K562 (cell line): ENCODE data around the gene RRAGD. TPM values are rescaled to one million over a fixed set of nuclear protein-coding genes. Genes with fewer than 3 reads are reported as not detected.

Source experiments
- ADNP ChIP-seq: fragments of 200-800 bp; sonication (Bioruptor generic); IDR thresholded peaks from 2 replicates; pipeline ENCODE4 v1.6.1; 2016; ENCODE audit warnings: missing genetic modification characterization, missing compliant biosample characterization
- DDX20 ChIP-seq: fragments of 450-650 bp; IDR thresholded peaks from 2 replicates; pipeline ENCODE4 v1.6.1; 2016; ENCODE audit warnings: missing genetic modification characterization, low read depth, mild to moderate bottlenecking, missing compliant biosample characterization, moderate library complexity
- GABPA ChIP-seq: fragments of 200-800 bp; sonication (Bioruptor generic); conservative IDR thresholded peaks from 2 replicates; pipeline ENCODE4 v1.6.1; 2016; ENCODE audit warnings: low read depth, missing genetic modification characterization, missing compliant biosample characterization
- RAD51 ChIP-seq: fragments of 450-650 bp; IDR thresholded peaks from 2 replicates; pipeline ENCODE4 v1.7.1; 2016; ENCODE audit warnings: low read depth, mild to moderate bottlenecking, borderline replicate concordance
- RB1 ChIP-seq: fragments of 450-650 bp; IDR thresholded peaks from 2 replicates; pipeline ENCODE4 v1.6.1; 2017; ENCODE audit warnings: low read depth, mild to moderate bottlenecking
- STAG1 ChIP-seq: sonication (generic); formaldehyde crosslinking; IDR thresholded peaks from 2 replicates; pipeline ENCODE4 v1.5.0; 2020; ENCODE audit warnings: missing genetic modification reagents, borderline replicate concordance
- ZBTB11 ChIP-seq, 3 experiments: fragments of 200-800 bp in 1 of 3; fragments of 250-450 bp in 1 of 3; fragments of 450-650 bp in 1 of 3; sonication (Bioruptor Pico) in 1 of 3; sonication (Bioruptor generic) in 1 of 3; formaldehyde crosslinking in 1 of 3; IDR thresholded peaks; 2 replicates each; pipeline versions ENCODE4 v1.6.1 to v1.8.0; 2016 to 2022; ENCODE audit warnings: mild to moderate bottlenecking in 2 of 3, missing genetic modification characterization in 2 of 3, missing compliant biosample characterization in 1 of 3, moderate library complexity in 1 of 3
- ZNF511 ChIP-seq: sonication (generic); formaldehyde crosslinking; IDR thresholded peaks from 2 replicates; pipeline ENCODE4 v1.8.0; 2022; ENCODE audit warnings: mild to moderate bottlenecking, missing genetic modification reagents
- ZNF57 ChIP-seq: fragments of 450-650 bp; formaldehyde crosslinking; IDR thresholded peaks from 2 replicates; pipeline ENCODE4 v1.4.0; 2020; ENCODE audit warnings: mild to moderate bottlenecking, moderate library complexity
- polyA plus RNA-seq, 8 experiments: library from polyadenylated mRNA; depleted of rRNA in 4 of 8; stranded (reverse) in 5 of 8; unstranded in 3 of 8; fragments of >200 nt; fragmentation: Nextera tagmentation in 2 of 8; fragmentation: Illumina TruSeq in 1 of 8; extraction: Ambion mirVana in 2 of 8; extraction: Trizol in 1 of 8; gene quantifications; 2 replicates each; pipeline versions ENCODE4 v1.2.1 to v1.2.3, GENCODE V29; 2011 to 2014; ENCODE audit warnings: inconsistent platforms in 1 of 8, missing spikeins in 1 of 8
- total RNA-seq, 7 experiments: library from RNA; depleted of rRNA in 6 of 7; stranded (reverse); fragments of >200 nt in 6 of 7; fragmentation: Illumina TruSeq in 2 of 7; extraction: Trizol in 2 of 7; gene quantifications; 2 replicates each; pipeline versions ENCODE4 v1.2.1 to v1.2.3, GENCODE V29; 2011 to 2021; ENCODE audit warnings: low replicate concordance in 1 of 7
- TF ChIP-seq, protein P1 (sequence below): fragments of 250-450 bp; sonication (Bioruptor Pico); IDR thresholded peaks from 2 replicates; pipeline ENCODE4 v1.5.0; 2021; ENCODE audit warnings: mild to moderate bottlenecking, moderate library complexity
- TF ChIP-seq, protein P2 (sequence below), 2 experiments: IDR thresholded peaks; 2 replicates each; pipeline ENCODE4 v1.6.1; 2011; ENCODE audit warnings: borderline replicate concordance in 1 of 2, control low read depth in 1 of 2, low read depth in 1 of 2, low read length in 1 of 2, mild to moderate bottlenecking in 1 of 2, mixed read lengths in 1 of 2, moderate library complexity in 1 of 2; ENCODE audit not compliant: insufficient read depth in 1 of 2, insufficient read length in 1 of 2, poor library complexity in 1 of 2, severe bottlenecking in 1 of 2; ENCODE audit errors: extremely low read depth in 1 of 2

Gene RRAGD
- total and polyA plus RNA-seq, 9 of the 15 experiments (the other 6 are each of a cell fraction or from before 2014, with no cell fraction given) = 0.03 to 0.07 (median 0.04) TPM; not detected in 6

DNA sequence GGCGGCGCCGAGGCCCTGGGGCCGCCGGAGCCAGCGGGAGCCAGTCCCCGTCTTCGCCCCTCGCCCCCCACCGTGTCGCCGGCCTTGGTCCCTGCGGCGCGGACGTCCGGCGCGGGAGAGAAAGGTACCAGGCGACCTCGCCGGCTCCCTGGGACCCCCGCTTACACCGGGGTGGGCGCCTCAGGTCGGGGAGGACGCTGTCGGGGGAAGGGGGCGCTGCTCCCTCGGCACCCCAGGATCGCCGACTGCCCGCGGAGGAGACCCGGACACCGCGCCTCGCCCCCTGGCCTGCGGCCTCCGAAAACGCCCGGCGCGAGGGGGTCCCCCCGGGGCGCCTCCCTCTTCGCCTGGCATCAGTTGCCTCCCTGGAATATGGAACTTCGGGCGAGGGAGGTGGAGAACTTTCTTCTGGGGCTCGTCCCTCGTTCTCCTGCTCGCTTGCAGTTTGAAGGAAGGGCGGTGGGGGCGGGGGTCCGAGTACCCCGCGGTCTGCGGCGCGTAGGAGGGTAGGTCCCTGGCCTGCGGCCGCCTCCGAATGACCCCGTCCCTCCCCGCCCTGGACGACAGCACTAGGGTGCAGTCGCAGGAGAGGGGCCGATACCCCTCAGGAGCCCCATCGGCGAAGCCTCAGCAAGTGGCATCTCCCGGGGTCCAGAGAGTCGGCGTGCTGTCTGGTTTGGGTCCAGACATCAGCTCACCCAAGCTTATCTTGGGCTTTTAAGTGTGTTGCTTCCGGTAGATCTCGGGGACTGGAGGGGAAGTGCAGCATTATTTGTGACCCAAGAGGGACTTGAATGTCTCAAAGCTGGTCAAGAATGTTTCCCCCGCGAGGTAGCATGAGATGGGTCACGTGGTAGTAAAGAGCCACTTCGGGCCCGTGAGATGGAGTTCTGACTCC lies 21.4 kb upstream of the RRAGD start (continued):
- TF ChIP-seq, protein P1, sequence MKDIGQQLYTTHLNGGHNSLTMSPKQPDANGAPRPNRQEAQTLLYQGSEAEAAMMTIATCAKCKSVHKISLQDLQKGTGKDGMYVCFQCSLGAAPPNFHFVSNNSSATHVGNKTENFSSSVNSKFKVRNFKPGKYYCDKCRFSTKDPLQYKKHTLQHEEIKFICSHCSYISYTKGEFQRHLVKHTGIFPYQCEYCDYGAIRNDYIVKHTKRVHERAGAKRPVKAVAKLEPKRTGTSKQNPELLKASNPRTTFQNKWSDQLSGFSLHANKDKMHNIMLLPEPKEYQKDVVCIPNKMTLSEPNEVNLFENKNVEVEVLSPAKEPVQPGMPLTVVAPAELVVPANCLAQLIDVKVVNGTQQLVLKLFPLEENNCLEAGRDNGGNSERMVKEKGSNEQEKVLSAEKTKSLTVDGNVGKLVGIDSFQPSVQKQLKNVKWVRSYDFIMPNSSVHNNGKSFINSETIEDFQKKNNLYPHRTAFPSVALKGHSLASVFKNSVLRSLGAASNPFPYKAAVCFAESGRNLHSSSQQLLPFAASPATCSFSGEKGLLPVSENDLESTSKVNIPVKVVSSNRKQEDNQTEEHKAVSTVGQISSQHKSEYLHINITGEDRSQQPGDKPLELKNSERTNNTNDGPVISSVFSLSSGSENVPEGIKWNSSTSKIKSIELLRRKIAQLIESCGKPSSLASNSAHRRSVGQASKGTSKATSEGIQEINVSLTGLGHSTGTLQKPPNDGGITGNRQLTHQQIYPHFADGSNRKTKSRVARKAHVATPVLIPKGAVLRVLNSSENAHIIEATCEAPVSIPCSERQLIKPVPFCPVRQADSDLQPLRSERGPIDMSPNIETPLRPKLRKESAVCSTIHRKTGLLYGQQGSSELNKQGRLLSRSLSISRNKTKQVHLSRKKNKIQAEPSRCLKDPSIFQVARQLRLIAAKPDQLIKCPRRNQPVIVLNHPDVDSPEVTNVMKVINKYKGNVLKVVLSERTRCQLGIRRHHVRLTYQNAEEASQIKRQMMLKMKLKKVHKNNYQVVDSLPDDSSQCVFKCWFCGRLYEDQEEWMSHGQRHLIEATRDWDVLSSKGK (CRISPR knock-in tag) = no peak
- TF ChIP-seq RAD51 (peak; percentile 69), ADNP (tag) (no peak), ZNF511 (no peak), RB1 (0 out of 2 replicates have a peak, but pooled peaks have one; percentile 7), ZBTB11 (CRISPR knock-in tag; IDR thresholded peaks at IDR 0.05) (peak in 2 of 3 experiments; percentile 38 to 79; a peak in 3 of 6 replicates), STAG1 (no peak), GABPA (tag) (peak; percentile 66), DDX20 (tag) (no peak), ZNF57 (CRISPR knock-in tag) (no peak)
- TF ChIP-seq, protein P2, sequence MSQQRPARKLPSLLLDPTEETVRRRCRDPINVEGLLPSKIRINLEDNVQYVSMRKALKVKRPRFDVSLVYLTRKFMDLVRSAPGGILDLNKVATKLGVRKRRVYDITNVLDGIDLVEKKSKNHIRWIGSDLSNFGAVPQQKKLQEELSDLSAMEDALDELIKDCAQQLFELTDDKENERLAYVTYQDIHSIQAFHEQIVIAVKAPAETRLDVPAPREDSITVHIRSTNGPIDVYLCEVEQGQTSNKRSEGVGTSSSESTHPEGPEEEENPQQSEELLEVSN (IDR thresholded peaks at IDR 0.05; ENCODE audit: borderline replicate concordance in 1 of 2, extremely low read depth in 1 of 2, insufficient read depth in 1 of 2, insufficient read length in 1 of 2, low read depth in 1 of 2, low read length in 1 of 2, poor library complexity in 1 of 2, severe bottlenecking in 1 of 2) = peak in 1 of 2 experiments; percentile 38
